ENCODE results near the gene ACIN1. TPM values are rescaled to one million over a fixed set of nuclear protein-coding genes. Genes with fewer than 3 reads are reported as not detected.

Gene ACIN1
- total and polyA plus RNA-seq, 2 of the 13 experiments (the other 11 are each of a cell fraction or from before 2014, with no cell fraction given) = 165 to 183 TPM

- FAIRE-seq (peak; percentile 98), ATAC-seq (peak; percentile 83), DNase-seq (ENCODE audit: low spot score) (peak; percentile 93)
- BruUV-seq (replicated peaks) = no TSS peak
- WGBS (ENCODE audit: low lambda C conversion rate) = 20% methylated on average over 9 of the region's 9 CpGs
- Histone ChIP-seq H3K27me3 (ENCODE audit: control insufficient read depth in 1 of 2, insufficient read depth in 2 of 2, low read length in 2 of 2) (peaks cover 47 to 93% of the 10 kb centered on the region in 2 experiments), H3K4me3 (replicated peaks in 1 of 3; ENCODE audit: insufficient read depth in 1 of 3, low read depth in 2 of 3, low read length in 3 of 3) (no peak overlapping the region), H3K79me2 (ENCODE audit: insufficient read depth, low read length) (no peaks in the 10 kb centered on the region), H3K9ac (ENCODE audit: insufficient read depth, low read depth, low read length) (no peak overlapping the region), H3K27ac (ENCODE audit: extremely low read length, insufficient read depth, low read length) (no peak overlapping the region), H4K20me1 (ENCODE audit: insufficient read depth, low read length) (no peaks in the 10 kb centered on the region), H2AFZ (ENCODE audit: low read length) (no peak overlapping the region), H3K4me2 (ENCODE audit: low read depth, low read length) (no peak overlapping the region), H3K4me1 (ENCODE audit: insufficient read depth, low read length) (peaks cover 22% of the 10 kb centered on the region), H3K9me3 (ENCODE audit: low read length) (no peaks in the 10 kb centered on the region), H3K36me3 (replicated peaks in 1 of 2; ENCODE audit: control insufficient read depth in 1 of 2, insufficient read depth in 2 of 2, low read length in 2 of 2) (no peaks in the 10 kb centered on the region)
- intact Hi-C loops (cut with micrococcal nuclease; ENCODE audit: unreplicated experiment) = loop anchor here (1.0 to 5.0 kb wide), 3 partner anchors 67 to 262 kb away; no protein-coding TSS in a partner anchor
- CTCF ChIA-PET (ENCODE audit: low intra/inter-chr PET ratio, low total read pairs) = interaction anchor here (0.6 to 9.6 kb wide), 24 partner anchors 9 to 564 kb away, joined by 3 to 493 read pairs (median 5); partner anchors contain the start of genes ACIN1, C14orf119 and SLC7A8
- in situ Hi-C loops (cut with HindIII; ENCODE audit: extremely low pct_ligation_motif_present, low pct_unique_long_range_greater_than_20kb) = loop anchor here (5.0 kb wide), 1 partner anchor 67 kb away; no protein-coding TSS in a partner anchor
- POLR2A ChIA-PET = interaction anchor here (1.0 kb wide), 5 partner anchors 26 to 201 kb away, joined by 3 to 17 read pairs (median 4); partner anchors contain the start of genes ACIN1, C14orf119 and PABPN1
- TF ChIP-seq, protein P1, sequence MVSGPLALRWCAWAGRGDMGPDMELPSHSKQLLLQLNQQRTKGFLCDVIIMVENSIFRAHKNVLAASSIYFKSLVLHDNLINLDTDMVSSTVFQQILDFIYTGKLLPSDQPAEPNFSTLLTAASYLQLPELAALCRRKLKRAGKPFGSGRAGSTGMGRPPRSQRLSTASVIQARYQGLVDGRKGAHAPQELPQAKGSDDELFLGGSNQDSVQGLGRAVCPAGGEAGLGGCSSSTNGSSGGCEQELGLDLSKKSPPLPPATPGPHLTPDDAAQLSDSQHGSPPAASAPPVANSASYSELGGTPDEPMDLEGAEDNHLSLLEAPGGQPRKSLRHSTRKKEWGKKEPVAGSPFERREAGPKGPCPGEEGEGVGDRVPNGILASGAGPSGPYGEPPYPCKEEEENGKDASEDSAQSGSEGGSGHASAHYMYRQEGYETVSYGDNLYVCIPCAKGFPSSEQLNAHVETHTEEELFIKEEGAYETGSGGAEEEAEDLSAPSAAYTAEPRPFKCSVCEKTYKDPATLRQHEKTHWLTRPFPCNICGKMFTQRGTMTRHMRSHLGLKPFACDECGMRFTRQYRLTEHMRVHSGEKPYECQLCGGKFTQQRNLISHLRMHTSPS (CRISPR knock-in tag; IDR thresholded peaks at IDR 0.05; ENCODE audit: low read depth) = peak; percentile 24; the same call in 1 of the 2 replicates
- TF ChIP-seq KAT7 (CRISPR knock-in tag; IDR thresholded peaks at IDR 0.05; ENCODE audit: borderline replicate concordance) (peak; percentile 53; the same call in 1 of the 2 replicates), ZFP37 (CRISPR knock-in tag; IDR thresholded peaks at IDR 0.05; ENCODE audit: borderline replicate concordance) (peak; percentile 27; the same call in 1 of the 2 replicates), CENPX (CRISPR knock-in tag; IDR thresholded peaks at IDR 0.05) (no peak), ATF7-NPFF (CRISPR knock-in tag; IDR thresholded peaks at IDR 0.05; ENCODE audit: low read depth) (0 out of 2 replicates have a peak, but pooled peaks have one; percentile 75), ZNF816 (CRISPR knock-in tag; IDR thresholded peaks at IDR 0.05; ENCODE audit: borderline replicate concordance) (no peak), CHCHD3 (CRISPR knock-in tag; IDR thresholded peaks at IDR 0.05) (peak; percentile 33; the same call in 1 of the 2 replicates), MEF2D (CRISPR knock-in tag; IDR thresholded peaks at IDR 0.05) (peak; percentile 45; the same call in 1 of the 2 replicates), GABPB1 (CRISPR knock-in tag; IDR thresholded peaks at IDR 0.05) (peak; percentile 72), ARHGAP35 (CRISPR knock-in tag; IDR thresholded peaks at IDR 0.05; ENCODE audit: borderline replicate concordance) (peak; percentile 71; the same call in 1 of the 2 replicates), ZKSCAN8 (CRISPR knock-in tag; IDR thresholded peaks at IDR 0.05; ENCODE audit: borderline replicate concordance) (peak; percentile 78), RFXANK (CRISPR knock-in tag; IDR thresholded peaks at IDR 0.05) (peak; percentile 95), TBL1XR1 (IDR thresholded peaks at IDR 0.05; ENCODE audit: borderline replicate concordance, low read length, partially characterized antibody) (peak; percentile 46), ZNF10 (CRISPR knock-in tag; IDR thresholded peaks at IDR 0.05; ENCODE audit: borderline replicate concordance, low read depth) (no peak), TBP (CRISPR knock-in tag; IDR thresholded peaks at IDR 0.05) (peak; percentile 94; the same call in 1 of the 2 replicates), SOX5 (CRISPR knock-in tag; IDR thresholded peaks at IDR 0.05; ENCODE audit: borderline replicate concordance) (peak; percentile 58; the same call in 1 of the 2 replicates), YY1 (IDR thresholded peaks at IDR 0.05; ENCODE audit: insufficient read depth, insufficient replicate concordance, low read depth, low read length) (peak; percentile 83)
- TF ChIP-seq, protein P2, sequence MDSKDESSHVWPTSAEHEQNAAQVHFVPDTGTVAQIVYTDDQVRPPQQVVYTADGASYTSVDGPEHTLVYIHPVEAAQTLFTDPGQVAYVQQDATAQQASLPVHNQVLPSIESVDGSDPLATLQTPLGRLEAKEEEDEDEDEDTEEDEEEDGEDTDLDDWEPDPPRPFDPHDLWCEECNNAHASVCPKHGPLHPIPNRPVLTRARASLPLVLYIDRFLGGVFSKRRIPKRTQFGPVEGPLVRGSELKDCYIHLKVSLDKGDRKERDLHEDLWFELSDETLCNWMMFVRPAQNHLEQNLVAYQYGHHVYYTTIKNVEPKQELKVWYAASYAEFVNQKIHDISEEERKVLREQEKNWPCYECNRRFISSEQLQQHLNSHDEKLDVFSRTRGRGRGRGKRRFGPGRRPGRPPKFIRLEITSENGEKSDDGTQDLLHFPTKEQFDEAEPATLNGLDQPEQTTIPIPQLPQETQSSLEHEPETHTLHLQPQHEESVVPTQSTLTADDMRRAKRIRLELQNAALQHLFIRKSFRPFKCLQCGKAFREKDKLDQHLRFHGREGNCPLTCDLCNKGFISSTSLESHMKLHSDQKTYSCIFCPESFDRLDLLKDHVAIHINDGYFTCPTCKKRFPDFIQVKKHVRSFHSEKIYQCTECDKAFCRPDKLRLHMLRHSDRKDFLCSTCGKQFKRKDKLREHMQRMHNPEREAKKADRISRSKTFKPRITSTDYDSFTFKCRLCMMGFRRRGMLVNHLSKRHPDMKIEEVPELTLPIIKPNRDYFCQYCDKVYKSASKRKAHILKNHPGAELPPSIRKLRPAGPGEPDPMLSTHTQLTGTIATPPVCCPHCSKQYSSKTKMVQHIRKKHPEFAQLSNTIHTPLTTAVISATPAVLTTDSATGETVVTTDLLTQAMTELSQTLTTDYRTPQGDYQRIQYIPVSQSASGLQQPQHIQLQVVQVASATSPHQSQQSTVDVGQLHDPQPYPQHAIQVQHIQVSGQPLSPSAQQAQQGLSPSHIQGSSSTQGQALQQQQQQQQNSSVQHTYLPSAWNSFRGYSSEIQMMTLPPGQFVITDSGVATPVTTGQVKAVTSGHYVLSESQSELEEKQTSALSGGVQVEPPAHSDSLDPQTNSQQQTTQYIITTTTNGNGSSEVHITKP (CRISPR knock-in tag; IDR thresholded peaks at IDR 0.05; ENCODE audit: low read depth) = peak; percentile 82; the same call in 1 of the 2 replicates
Observed at GRCh38 chr14:23120541-23121251, 25.8 kb upstream of the ACIN1 start.

All from HepG2 (cell line).